GM12878 (cell line): ENCODE data around the gene RABL2B. TPM values are rescaled to one million over a fixed set of nuclear protein-coding genes. Genes with fewer than 3 reads are reported as not detected.
"Not testable (repeated sequence)": the region's sequence is repeated elsewhere in the genome, so short reads cannot be mapped to it uniquely, and the experiment has no call there.

ENCODE experiments used
- ATAC-seq: fragments of 200-7000 bp; cut with Tn5 transposase; 3 replicates; pipeline ENCODE4 v1.9.1; 2020; ENCODE audit warnings: mild to moderate bottlenecking, moderate library complexity
- BruUV-seq: library from RNA; stranded (reverse); fragments of 400-500 nt; replicated peaks from 2 replicates; lab custom pipeline; 2021; lab: Mats Ljungman, UMichigan
- CTCF ChIA-PET: fragments of 300-600 bp; sonication (Branson Sonifier 250); formaldehyde crosslinking; extraction: SDS; loops from one replicate; lab custom pipeline; 2021; ENCODE audit warnings: inconsistent platforms; lab: Yijun Ruan, JAX
- POLR2A ChIA-PET: fragments of 350-600 bp; formaldehyde crosslinking; extraction: SDS; loops from one replicate; lab custom pipeline; 2021; ENCODE audit warnings: inconsistent platforms; lab: Charles Lee
- RAD21 ChIA-PET: fragments of 300-600 bp; sonication (Branson Sonifier 250); formaldehyde crosslinking; loops from one replicate; lab custom pipeline; 2023; ENCODE audit warnings: antibody characterized with exemption; ENCODE audit not compliant: unreplicated experiment; lab: Charles Lee
- SMC1A ChIA-PET: fragments of 300-600 bp; sonication (Branson Sonifier 250); formaldehyde crosslinking; loops from one replicate; lab custom pipeline; 2023; ENCODE audit not compliant: unreplicated experiment, uncharacterized antibody; lab: Charles Lee
- DNase-seq: peaks from one replicate; pipeline ENCODE4 v3.0.0-alpha.2; 2011; ENCODE audit warnings: low read depth, low spot score
- FAIRE-seq: peaks from 3 replicates; lab custom pipeline; 2011; peaks lifted over from hg19 to GRCh38; lab: Jason Lieb, UNC
- H2AFZ ChIP-seq: 2 replicates; pipeline ENCODE4 v1.6.0; 2011; ENCODE audit warnings: low read depth, low read length, control low read depth; ENCODE audit not compliant: control insufficient read depth
- H3K27ac ChIP-seq: 2 replicates; pipeline ENCODE4 v1.5.1; 2011; ENCODE audit warnings: control low read depth; ENCODE audit not compliant: control insufficient read depth, insufficient read depth
- H3K27me3 ChIP-seq, 2 experiments: replicated peaks in 1 of 2; 2 replicates each; pipeline versions ENCODE4 v1.6.0 to v1.6.1; 2011; ENCODE audit warnings: low read length in 1 of 2; ENCODE audit not compliant: control insufficient read depth in 2 of 2, insufficient read depth in 2 of 2
- H3K36me3 ChIP-seq, 2 experiments: 2 replicates each; pipeline ENCODE4 v1.5.1; 2011; ENCODE audit warnings: low read length in 1 of 2; ENCODE audit not compliant: control insufficient read depth in 2 of 2, insufficient read depth in 2 of 2
- H3K4me1 ChIP-seq: 2 replicates; pipeline ENCODE4 v1.6.1; 2011; ENCODE audit warnings: mild to moderate bottlenecking, low read length, moderate library complexity, mixed read lengths; ENCODE audit not compliant: control insufficient read depth, insufficient read depth
- H3K4me2 ChIP-seq: 2 replicates; pipeline ENCODE4 v1.6.0; 2011; ENCODE audit warnings: control low read depth; ENCODE audit not compliant: control insufficient read depth, insufficient read depth
- H3K4me3 ChIP-seq: fragments of 200-600 bp; sonication (generic); 2 replicates; pipeline ENCODE4 v1.5.1; 2016
- H3K79me2 ChIP-seq: 2 replicates; pipeline ENCODE4 v1.6.0; 2011; ENCODE audit warnings: low read length; ENCODE audit not compliant: control insufficient read depth, insufficient read depth
- H3K9ac ChIP-seq: 2 replicates; pipeline ENCODE4 v1.8.0; 2011; ENCODE audit warnings: low read length, control low read depth, mixed read lengths; ENCODE audit not compliant: control insufficient read depth, insufficient read depth
- H3K9me3 ChIP-seq: replicated peaks from 3 replicates; pipeline ENCODE4 v1.5.1; 2011; ENCODE audit warnings: mild to moderate bottlenecking, low read length; ENCODE audit not compliant: control insufficient read depth, insufficient read depth
- H4K20me1 ChIP-seq: 2 replicates; pipeline ENCODE4 v1.6.0; 2011; ENCODE audit not compliant: control insufficient read depth, insufficient read depth
- WGBS: methylation state at CpG from one replicate; pipeline ENCODE4 v1.1.6; 2016; ENCODE audit warnings: low lambda C conversion rate; ENCODE audit not compliant: insufficient replicate concordance, insufficient coverage; ENCODE audit errors: missing lambda C conversion rate; 5-methylcytosine and 5-hydroxymethylcytosine counted together
- in situ Hi-C: fragments of 300-500 bp; cut with MboI; formaldehyde crosslinking; loops from 9 replicates; pipeline ENCODE4 v1.14.3; 2018; ENCODE audit warnings: mixed read lengths
- intact Hi-C: fragments of 100-400 bp; cut with micrococcal nuclease; formaldehyde crosslinking; loops from one replicate; pipeline ENCODE4 v1.14.2; 2022; ENCODE audit not compliant: unreplicated experiment
- polyA plus RNA-seq, 11 experiments: library from polyadenylated mRNA; depleted of rRNA in 4 of 11; unstranded in 6 of 11; stranded (reverse) in 5 of 11; fragments of >200 nt; fragmentation: Nextera tagmentation in 4 of 11; fragmentation: Illumina TruSeq in 1 of 11; extraction: Ambion mirVana in 4 of 11; extraction: Trizol in 1 of 11; gene quantifications; 1 replicate in 1 of 11; 2 replicates in 10 of 11; pipeline versions ENCODE4 v1.2.1 to v1.2.3, GENCODE V29; 2011 to 2016; ENCODE audit warnings: inconsistent platforms in 2 of 11, missing spikeins in 2 of 11, low read depth in 1 of 11
- total RNA-seq, 4 experiments: library from RNA; depleted of rRNA in 3 of 4; stranded (reverse); fragments of >200 nt in 3 of 4; fragmentation: Illumina TruSeq in 1 of 4; extraction: Trizol in 1 of 4; gene quantifications; 2 replicates each; pipeline versions ENCODE4 v1.2.1 to v1.2.3, GENCODE V29; 2013 to 2021

Gene RABL2B
- total and polyA plus RNA-seq, 10 of the 15 experiments (the other 5 are each of a cell fraction or from before 2014, with no cell fraction given), result 3.1 to 27.4 (median 14.4) TPM

DNA sequence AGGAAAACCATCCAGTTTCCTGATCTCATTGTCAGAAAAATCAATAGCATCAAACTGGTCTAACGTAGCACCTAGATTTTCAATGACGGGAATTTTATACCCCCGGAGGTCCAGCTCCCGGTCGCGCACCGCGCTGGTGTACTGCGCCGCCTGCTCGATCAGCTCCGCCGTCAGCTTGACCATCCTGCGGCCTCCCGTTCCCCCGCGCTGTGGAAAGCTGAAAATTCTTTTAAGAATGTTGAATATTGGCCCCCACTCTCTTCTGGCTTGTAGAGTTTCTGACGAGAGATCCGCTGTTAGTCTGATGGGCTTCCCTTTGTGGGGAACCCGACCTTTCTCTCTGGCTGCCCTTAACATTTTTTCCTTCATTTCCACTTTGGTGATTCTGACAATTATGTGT is 28.2 kb downstream of the RABL2B start:
- H3K27ac ChIP-seq, SMC1A ChIA-PET, H3K36me3 ChIP-seq, RAD21 ChIA-PET, DNase-seq, H3K27me3 ChIP-seq, H3K4me1 ChIP-seq, H3K9me3 ChIP-seq, BruUV-seq, POLR2A ChIA-PET, ATAC-seq, intact Hi-C loops, H2AFZ ChIP-seq, in situ Hi-C loops, H3K9ac ChIP-seq, H3K79me2 ChIP-seq, FAIRE-seq, CTCF ChIA-PET, H3K4me3 ChIP-seq, H4K20me1 ChIP-seq, H3K4me2 ChIP-seq: not testable (repeated sequence)
- 84% methylated on average over 18 of the region's 20 CpGs for WGBS

DNA sequence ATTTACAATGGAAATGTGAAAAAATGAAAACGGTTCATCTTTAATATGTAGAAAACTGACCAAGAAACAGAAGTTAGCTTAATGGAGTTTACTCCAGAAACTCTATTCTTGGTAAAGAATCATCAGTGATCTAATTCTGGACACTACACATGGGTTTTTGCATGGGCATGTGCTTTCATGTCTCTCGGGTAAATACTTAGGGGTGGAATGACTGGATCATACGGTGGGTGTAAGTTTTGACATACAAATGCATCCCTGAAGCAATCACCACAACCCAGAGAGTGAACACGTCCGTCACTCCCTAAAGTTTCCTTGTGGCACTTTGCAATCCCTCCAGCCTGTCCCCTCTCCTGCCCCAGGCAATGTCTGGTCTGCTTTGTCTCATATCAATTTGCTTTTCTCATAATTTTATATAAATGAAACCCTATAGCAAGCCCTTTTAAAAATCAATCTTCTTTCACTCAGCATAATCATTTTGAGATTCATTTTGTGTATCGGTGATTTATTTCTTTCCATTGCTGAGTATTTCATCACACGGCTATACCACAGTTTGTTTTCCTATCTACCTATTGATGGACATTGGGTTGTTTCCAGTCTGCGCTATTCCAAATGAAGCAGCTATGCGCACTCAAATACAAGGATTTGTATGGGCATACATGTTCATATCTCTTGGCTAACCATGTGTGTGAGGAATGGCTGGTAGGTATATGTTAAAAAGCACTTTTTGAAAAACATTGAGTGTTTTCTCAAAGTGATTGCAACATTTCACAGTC is 33.9 kb downstream of the RABL2B start:
- DNase-seq, intact Hi-C loops, H3K36me3 ChIP-seq, H3K4me2 ChIP-seq, H3K27me3 ChIP-seq, in situ Hi-C loops, FAIRE-seq, H3K4me3 ChIP-seq, H3K9ac ChIP-seq, ATAC-seq, H4K20me1 ChIP-seq, H3K27ac ChIP-seq, H3K9me3 ChIP-seq, H3K4me1 ChIP-seq, CTCF ChIA-PET, SMC1A ChIA-PET, BruUV-seq, RAD21 ChIA-PET, H3K79me2 ChIP-seq, POLR2A ChIA-PET, H2AFZ ChIP-seq: not testable (repeated sequence)
- 43% methylated on average over 9 of the region's 9 CpGs for WGBS

DNA sequence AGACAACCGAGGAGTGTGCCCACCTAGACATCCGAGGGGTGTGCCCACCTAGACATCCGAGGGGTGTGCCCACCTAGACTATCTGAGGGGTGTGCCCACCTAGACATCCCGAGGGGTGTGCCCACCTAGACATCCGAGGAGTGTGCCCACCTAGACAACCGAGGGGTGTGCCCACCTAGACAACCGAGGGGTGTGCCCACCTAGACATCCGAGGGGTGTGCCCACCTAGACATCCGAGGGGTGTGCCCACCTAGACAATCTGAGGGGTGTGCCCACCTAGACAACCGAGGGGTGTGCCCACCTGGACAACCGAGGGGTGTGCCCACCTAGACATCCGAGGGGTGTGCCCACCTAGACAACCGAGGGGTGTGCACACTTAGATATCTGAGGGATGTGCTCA is 34.8 kb downstream of the RABL2B start:
- WGBS, result 22% methylated on average over 10 of the region's 13 CpGs
- FAIRE-seq, H3K79me2 ChIP-seq, in situ Hi-C loops, H3K36me3 ChIP-seq, ATAC-seq, H3K4me3 ChIP-seq, CTCF ChIA-PET, BruUV-seq, H3K4me1 ChIP-seq, H3K9ac ChIP-seq, DNase-seq, RAD21 ChIA-PET, intact Hi-C loops, H3K27ac ChIP-seq, SMC1A ChIA-PET, H2AFZ ChIP-seq, H3K27me3 ChIP-seq, POLR2A ChIA-PET, H4K20me1 ChIP-seq, H3K4me2 ChIP-seq, H3K9me3 ChIP-seq: not testable (repeated sequence)

DNA sequence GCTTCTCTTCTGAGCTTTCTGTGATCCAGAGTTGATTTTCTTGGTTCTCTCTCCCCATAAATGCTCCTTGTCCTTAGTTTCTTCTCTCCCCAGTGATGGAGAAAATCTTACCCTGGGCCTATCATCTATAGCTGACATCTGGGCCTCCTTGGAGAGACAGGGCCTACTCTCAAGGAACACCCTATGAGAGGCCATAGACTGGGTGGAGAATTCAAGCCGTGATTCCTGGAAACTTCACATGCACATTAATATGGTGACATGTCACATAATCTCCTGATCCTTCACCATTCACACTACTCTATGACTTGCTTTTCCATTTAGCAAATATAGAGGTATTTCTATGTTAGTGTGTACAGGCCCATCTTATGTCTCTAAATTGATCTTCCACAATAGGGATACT is 35.9 kb downstream of the RABL2B start:
- intact Hi-C loops, DNase-seq, ATAC-seq, in situ Hi-C loops, SMC1A ChIA-PET, H4K20me1 ChIP-seq, BruUV-seq, H3K4me1 ChIP-seq, H2AFZ ChIP-seq, CTCF ChIA-PET, RAD21 ChIA-PET, H3K79me2 ChIP-seq, H3K27ac ChIP-seq, H3K9me3 ChIP-seq, POLR2A ChIA-PET, H3K4me2 ChIP-seq, H3K9ac ChIP-seq, FAIRE-seq, H3K27me3 ChIP-seq, H3K36me3 ChIP-seq, H3K4me3 ChIP-seq: not testable (repeated sequence)
- 36% methylated on average over 1 of the region's 1 CpG for WGBS
